Measurements from ENCODE around the gene LRRC8E.

DNA sequence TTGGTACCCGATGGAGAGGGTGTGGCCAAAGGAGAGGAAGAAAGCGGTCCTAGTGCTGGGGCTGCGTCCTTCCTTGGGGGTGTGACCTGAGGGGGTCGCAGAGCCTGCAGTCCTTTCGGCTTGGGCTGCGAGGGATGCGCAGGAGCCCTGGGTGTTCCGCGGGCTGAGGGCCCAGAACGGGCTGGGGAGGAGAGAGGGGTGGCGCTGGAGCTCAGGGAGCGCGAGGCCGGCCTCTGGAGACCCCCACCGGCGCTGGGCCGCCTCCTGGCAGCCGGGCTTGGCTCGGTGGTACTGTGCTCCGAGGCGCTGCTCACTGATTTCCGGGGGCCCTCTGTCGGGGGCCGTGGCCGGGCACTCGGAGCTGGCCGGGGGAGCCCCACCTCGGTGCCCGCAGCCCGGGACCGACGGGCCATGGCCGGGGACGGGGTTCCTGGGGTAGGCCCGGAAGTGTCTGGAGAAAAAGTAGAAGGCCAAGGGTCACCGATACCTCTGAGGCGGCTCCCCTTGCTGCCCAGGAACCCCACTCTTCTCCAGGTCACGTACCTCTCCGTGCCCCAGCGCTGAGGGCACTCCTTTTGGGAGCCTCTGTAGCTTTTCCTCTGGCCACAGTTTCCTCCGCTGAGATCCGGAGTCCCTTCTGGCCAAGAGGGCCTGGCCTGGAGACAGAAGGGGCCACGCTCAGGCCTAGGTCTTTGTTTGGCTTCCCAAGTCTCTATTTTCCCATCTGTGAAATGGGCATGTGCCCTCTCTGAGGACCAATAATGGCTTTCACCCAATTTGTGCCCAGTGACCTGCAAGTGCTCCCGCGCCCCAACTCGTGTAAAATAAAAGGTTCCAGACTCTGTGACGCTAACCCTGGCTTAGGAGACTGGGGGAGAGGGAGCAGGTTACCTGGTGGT, 15.8 kb upstream of the LRRC8E start:
- TF ChIP-seq, protein P1, sequence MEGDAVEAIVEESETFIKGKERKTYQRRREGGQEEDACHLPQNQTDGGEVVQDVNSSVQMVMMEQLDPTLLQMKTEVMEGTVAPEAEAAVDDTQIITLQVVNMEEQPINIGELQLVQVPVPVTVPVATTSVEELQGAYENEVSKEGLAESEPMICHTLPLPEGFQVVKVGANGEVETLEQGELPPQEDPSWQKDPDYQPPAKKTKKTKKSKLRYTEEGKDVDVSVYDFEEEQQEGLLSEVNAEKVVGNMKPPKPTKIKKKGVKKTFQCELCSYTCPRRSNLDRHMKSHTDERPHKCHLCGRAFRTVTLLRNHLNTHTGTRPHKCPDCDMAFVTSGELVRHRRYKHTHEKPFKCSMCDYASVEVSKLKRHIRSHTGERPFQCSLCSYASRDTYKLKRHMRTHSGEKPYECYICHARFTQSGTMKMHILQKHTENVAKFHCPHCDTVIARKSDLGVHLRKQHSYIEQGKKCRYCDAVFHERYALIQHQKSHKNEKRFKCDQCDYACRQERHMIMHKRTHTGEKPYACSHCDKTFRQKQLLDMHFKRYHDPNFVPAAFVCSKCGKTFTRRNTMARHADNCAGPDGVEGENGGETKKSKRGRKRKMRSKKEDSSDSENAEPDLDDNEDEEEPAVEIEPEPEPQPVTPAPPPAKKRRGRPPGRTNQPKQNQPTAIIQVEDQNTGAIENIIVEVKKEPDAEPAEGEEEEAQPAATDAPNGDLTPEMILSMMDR (conservative IDR thresholded peaks at IDR 0.05; ENCODE audit: low read depth, low read length) = no peak
- no peak for TF ChIP-seq EZH2 (IDR thresholded peaks at IDR 0.05; ENCODE audit: borderline replicate concordance, low read depth, low read length, poor library complexity, severe bottlenecking)

Data from A673 (cell line).